GM19372 (cell line): ENCODE results near the gene WNT11.

Source experiments
- ATAC-seq: cut with Tn5 transposase; IDR thresholded peaks from one replicate; pipeline ENCODE4 v1.9.1; 2021; ENCODE audit warnings: mild to moderate bottlenecking, low read depth, moderate library complexity; ENCODE audit not compliant: unreplicated experiment

The WNT11 gene

DNA sequence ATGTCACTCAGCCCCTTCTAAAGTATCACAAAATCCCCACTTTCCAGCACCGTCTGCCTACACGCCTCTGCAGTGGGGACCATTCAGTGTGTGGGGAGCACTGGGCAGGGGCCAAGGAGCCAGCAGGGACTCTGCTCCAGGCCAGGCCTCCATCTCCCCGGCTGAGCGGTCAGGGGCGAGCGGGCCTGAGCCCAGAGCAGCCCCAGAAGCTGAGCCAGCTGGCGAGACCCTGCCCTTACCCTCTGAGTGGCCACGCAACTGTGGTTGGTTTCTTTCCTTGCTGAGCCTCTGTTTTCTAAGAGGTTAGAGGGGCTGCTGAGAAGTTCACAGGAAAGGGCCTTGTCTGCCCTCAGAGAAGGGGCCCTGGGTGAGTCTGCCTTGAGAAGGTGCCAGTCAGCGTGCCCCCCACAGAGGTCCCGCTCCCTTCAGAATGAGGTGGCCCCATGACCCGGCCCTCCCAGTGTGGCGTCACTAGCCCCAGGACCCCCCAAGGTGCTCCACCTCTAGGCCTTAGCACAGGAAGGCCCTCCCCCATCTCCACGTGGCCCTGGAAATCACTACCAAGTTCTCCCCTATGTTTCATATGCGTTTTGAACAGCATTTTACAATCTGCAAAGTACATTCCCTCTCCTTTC, 46.9 kb downstream of the WNT11 start:
- ATAC-seq: no peak

DNA sequence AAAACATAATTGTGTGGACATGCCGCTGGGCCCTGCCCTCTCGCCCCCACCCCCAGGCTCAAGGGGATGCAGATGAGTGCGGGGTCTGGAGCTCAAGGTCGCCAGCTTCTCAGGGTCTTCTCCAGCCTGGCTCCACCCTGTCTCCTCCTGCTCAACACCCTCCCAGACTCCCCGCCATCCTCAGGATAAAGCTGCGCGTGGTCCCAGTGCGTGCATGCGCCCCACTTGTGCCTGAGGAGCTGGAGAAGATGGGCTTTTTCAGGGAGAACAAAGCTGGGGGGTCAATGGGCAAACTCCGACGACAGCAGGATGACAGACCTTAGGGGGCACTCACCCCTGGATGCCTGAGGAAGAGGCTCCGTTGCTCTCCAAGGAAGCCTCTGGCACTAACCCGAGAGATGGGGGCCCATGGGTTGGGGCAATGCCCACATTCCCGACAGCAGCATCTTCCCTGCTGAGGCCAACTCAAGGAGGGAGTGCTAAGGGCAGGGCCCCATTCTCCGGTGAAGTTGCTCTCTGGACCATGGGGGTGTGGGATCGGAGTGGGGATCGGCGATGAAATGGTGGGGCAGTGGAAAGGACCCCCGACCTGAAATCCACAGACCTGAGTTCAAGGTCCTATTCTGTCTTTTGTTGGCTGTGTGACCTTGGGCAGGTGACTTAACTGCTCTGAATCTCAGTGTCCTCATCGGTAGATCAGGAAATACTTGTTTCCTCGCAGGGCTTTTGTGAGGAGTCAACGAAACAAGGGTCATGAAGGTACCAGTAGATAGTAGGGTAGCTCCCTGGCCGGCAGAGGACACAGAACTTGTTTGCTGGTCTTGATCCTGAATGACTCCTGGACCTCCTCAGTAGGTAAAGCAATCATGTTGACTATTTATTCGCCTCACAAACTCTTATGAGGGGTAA, 47.7 kb downstream of the WNT11 start:
- no peak for ATAC-seq

DNA sequence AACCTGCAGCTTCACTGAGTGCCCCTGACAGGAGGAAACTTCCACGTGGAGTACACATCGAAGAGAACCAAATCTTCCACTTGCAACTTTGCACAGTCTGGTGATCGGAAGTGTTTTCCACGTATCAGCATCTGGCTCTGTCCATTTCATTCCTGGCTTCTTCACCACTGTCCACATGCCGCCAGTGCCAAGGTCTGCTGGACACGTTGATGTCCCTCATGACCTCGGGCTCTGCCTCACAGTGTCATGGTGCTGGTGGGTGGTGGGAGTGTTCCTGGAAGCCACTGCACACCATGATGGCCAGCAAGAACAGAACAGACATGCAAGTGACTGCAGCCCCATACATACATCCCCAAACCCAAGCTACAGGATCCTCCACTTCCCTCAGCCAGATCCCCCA, 48.4 kb downstream of the WNT11 start:
- no peak for ATAC-seq

DNA sequence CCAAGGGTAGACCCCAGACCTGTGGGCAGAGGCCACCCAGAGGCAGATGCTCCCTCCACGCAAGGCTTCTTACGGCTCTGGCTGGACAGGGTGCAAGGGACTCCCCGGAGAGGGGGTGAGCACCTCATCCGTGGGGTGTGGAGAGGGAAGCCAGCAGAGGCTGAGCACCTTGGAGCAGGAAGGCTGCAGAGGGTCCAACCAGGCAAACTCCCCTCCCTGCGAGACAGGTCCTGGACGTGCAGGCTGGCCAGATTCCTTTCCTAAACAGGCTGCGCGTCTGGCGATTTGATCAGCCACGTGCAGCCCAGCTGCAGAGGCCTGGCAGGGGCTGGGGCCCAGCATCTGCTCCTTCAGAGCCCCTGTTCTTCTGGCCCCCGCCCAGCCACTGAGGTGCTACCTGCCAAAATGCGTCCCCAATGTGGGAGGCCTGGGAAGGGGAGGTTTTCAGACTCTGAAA, 49.3 kb downstream of the WNT11 start:
- ATAC-seq: no peak

DNA sequence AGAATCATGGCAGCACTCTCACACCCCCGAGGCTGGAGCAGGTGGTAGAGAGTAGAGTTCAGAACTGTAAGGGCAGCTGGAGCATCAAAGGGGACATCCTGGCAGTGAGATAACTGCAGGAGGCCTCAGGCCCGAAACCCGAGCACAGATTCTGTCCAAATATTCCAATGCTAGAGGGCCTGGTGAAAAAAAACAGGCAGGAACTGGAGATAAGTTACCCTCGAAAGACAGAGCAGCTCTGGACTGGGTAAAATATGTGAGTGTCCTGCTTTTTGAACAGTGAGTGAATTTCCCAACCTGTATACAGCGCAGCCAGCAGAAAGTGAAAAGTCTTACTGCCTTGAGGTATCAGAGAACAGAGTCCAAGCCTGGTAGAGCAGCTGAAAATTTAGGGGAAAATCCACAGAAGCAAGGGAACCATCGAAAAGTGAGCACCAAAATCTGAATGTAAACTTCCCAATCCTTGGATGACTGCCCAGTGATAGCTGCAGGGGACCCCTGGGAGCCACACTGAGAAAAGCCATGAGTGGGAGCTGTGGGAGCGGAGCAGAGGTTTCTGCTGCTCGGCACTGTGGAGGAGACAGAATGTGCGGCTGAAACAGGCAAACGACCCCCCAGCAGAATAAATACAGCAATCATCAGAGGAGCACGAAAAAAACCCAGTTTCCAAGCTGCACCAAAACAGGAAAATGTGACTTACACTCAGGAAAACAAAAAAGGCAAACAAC, 50.6 kb downstream of the WNT11 start:
- no peak for ATAC-seq

DNA sequence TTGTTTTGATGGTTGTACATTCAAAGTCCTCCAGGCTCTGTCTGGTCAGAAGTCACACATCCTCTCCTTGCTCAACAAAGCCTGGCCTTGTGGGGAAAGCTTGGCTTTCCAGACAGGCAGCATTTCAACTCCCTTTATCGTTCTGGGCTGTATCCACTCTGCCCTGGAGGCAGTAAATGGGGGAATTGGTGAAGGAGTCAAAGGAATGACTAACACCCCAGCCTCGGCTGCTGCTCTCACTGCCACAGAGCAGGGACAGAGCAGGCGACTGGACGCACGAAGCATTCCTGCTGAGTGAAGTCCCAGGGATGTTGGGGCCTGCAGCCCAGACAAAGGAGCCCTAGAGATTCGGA, 52.8 kb downstream of the WNT11 start:
- ATAC-seq: no peak

DNA sequence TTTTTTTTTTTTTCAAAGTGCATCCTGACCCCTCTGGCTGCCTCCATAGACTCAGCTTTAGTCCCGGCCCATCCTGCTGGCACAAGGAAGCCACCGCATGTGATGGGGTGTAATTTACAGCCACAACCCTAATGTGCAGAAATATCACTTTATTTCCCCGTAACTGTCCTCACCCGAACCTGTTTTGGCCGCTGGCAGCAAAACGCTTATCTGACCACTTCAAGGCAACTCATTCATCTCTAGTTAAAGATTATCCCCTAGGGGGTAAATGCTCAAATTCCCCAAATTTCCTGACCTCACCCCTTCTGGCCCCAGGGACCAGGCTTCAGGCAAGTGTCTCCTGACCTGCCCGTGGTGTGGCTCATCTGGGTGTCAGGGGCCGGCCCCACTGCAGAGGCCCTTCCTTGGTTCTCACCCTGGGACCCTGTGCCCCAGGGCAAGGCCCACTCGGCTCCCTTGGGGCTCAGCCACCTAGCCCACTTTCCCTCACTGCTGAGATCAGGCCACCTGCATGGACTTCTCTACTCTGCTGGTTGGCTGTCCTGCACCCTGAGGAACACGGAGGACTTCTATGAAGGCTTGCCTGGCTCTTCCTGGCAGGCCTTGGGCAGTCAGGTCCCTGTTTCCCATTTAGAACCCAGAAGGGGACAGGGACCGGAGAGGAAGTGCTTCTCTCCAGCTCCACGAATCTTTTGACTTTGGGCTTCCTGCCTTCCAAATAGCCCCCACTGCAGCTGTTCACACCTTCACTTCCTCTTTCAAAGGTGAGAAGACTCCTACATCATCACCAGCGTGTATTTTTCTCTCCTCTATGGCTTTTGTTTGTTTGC, 53.3 kb downstream of the WNT11 start:
- ATAC-seq: peak; percentile 56

DNA sequence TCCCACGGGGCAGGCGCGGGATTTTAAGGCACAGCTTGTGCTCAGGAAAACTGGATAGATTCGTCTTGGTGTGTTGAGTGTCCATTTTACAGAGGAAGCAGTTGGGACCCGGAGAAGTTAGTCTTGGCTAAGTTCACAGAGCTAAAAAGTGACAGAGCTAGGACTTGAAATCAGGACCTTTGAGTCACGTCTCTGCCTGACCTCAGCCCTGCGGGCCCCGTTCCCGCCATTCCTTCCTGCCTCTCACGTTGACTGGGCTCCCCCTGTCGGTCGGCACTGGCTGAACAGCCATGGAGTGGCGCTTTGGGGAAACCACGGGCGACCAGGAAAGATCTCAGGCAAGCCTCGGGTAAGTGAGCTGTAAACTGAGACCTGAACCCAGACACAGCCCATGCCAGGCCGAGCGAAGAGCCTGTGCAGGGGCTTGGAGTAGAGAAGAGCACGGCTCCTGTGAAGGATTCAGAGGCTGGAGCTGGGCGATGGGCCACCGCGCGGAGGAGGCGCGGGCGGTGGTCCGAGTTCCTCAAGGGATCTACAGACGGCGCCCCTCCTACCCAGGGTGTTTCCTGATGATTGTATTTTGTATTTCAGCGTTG, 54.1 kb downstream of the WNT11 start:
- ATAC-seq: peak; percentile 62

DNA sequence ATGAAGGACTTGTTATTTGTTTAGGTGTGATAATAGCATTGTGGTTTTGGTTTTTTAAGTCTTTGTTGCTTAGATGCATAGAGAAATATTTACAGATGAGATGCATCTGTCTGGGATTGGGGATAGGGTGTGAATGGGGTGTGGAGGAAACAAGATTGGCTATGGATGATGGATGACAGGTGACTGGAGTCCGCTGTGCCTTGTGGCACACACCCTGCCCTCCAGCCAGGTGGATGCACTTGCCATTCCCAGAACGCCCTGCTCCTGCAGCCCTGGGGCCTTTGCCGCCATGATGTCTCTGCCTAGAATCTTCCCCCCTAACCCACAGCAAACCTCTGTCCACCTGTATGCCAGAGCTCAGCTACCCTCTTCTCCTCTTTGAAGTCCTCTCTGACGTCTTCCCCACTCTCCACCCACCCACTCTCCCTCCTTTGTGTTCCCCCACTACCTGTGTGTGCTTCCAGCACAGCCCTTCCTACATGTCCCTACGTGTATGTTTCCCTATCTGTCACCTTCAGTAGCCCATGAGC, 54.7 kb downstream of the WNT11 start:
- ATAC-seq: no peak

DNA sequence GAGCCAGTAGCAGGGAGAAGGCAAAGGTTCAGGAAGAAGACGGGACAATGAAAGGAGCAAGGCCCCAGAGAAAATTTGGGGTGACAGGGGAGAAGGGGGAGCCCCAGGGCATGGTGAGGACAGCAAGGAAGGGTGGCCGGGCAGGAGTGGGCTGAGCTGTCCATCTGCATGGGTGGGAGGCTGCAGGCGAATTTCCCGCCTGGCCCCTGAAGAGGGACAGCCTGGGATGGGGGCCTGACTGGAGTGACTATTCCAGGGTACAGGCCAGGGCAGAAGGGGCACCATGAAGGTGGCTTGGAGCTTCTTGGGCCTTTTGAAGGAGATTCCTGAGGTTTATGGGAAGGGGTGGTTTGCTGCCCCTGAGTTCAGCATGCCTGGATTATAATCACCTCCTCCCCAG, 56.2 kb downstream of the WNT11 start:
- ATAC-seq: no peak

DNA sequence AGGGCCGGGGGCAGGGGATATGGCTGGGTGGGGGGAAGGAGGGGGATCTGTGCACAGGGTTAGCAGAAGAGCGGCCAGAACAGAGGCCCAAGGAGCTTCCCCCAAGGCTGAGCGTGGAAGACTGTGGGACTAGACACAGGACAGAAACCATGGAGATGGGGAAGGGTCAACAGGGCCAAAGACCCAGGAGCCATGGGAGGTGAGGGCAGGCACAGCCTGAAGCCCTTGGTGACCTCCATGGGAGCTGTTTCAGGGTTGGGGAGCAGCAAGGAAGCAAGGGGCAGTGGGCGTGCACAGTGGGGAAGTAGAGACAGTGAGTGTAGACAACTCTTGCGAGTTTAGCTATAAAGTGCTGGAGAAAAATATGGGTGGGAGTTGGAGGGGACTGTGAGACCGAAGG, 56.6 kb downstream of the WNT11 start:
- ATAC-seq: no peak

DNA sequence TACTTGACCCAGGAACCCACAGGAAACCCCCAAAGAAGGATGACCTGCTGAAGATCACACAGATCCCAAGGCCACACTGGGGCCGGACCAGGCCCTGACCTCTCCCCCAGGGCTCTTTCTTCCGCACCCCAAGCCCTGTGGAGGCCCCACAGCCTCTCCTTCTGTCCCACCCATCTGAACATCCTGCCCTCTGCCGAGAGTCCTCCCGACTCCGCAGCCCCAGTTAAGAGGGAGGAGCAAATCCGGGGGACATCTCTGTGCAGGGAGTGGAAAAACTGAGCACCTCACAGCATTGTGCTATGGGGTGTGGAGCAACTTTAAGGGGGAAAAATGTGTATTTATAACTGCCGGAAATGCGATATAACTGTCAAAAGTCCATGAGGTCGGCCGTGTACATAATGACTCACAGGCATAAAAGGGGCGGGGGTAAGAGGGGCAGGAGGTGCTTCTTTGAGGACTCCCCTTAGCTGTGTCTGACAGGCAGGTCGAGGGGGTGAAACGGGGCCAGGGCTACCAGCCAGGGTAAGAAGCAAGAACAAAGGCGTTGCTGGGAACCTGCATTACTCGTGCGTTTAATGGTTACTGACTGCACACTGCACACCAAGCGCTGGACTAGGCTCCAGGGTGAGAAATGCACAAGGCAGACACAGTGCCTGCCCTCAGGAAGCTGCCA, 57.2 kb downstream of the WNT11 start:
- no peak for ATAC-seq

DNA sequence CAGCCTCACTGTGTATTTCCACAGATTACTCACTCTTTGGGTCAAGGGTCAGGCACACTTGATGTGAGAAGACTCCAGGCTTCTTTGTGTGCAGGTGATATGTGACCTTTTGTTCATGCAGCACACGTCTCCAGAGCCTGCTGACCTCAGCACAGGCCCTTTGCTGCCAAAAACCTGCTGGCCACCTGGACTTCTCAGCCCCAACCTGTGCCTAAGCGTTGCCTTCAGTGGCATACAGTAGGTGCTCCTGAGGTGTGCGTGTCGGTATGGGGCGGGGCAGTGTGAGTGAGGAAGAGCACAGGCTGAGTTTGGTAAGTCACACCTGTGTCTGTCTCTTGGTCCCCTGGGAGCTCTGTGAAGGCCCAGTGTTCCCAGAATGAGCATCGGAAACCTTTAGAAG, 58.1 kb downstream of the WNT11 start:
- ATAC-seq: no peak

DNA sequence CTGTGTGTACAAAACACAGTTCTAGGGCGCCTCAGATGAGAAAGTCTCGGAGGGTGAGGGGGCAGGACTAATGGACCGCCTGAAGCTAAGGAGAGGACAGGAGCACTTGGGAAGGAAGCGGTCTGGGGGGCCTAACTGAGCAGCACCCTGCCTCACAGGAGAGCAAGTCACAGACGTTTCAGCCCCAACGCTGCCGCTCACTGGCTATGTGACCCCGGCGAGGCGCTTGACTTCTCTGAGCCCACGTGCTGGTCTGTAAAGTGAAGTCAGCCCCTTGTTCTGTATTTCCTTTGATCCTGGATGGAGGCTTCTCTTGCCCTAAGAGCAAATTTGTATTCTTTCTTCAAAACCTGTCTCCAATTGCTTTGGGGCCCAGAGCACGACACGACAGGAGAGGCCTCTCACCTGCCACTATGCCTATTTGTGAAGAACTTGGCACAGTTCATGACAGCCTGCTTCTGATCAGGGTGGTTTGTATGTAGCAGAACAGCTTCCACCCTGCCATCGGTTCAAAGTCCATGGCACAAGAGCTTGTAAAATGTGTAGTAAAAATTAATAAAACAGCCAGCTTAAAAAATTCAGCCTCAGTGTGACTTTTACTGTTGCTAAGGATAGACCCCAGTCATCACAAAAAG, 59.1 kb downstream of the WNT11 start:
- no peak for ATAC-seq

DNA sequence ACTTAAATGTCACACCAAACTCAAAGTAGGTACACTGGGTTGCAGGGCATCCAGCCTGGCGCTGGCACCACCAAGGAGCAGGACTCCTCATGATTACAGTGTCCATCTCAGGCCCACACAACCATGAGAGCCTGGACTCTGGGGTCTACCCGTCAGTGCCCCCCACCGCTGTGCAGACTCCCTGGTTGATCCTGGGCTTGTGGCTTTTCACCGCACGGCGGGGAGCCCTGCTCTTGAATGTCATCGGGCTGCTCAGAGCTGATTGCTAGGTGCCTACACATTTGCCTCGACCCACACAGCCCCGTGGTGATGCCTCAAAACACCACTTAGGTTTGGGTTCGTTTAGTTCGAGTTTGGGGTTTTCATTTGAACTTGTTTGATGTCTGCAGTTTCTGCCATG, 63.0 kb downstream of the WNT11 start:
- no peak for ATAC-seq

DNA sequence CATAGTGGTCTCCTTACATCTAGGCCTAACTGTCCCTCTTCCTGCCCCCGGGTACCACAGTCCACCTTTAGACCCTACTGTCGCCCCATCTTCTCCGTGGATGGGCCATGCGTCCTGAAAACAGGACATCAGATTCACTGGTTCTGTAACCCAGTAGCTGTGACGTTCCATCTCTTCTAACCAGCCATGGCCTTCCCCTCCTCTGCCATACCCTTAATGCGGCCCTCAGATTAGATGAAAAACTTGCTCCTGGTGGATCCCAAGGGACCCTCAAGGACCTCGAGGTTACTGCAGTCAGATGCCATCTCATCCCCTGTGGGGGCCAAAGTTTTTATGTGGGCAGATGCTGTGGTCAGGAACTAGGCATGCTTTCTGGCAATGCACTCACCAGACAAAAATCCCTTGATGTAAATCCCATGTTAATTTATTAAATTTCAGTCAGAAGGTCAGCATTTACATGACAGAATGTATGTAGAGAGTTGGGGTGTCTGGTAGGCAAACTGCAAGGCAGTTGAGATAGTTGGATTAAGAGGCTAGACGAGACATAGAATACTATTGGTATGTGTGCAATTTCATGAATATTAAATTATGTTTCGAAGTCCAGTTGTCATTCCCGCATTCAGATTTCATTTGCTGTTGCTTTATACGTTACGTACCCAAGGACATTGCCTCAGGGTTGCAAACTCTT, 64.3 kb downstream of the WNT11 start:
- ATAC-seq: no peak

DNA sequence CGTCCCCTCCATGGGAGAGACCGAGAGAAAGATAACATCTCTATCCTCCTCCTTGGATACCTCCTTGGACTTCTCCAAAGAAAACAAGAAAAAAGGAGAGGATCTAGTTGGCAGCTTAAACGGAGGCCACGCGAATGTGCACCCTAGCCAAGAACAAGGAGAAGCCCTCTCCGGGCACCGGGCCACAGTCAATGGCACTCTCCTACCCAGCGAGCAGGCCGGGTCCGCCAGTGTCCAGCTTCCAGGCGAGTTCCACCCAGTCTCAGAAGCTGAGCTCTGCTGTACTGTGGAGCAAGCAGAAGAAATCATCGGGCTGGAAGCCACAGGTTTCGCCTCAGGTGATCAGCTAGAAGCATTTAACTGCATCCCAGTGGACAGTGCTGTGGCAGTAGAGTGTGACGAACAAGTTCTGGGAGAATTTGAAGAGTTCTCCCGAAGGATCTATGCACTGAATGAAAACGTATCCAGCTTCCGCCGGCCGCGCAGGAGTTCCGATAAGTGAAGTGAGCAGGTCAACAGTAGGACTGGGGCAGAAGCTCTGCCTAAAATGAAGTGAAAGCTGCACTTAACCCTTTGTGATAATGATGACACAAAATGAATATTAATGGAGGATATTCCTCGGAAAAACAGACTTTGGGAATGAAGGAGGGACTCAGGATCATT, 65.3 kb downstream of the WNT11 start:
- no peak for ATAC-seq

DNA sequence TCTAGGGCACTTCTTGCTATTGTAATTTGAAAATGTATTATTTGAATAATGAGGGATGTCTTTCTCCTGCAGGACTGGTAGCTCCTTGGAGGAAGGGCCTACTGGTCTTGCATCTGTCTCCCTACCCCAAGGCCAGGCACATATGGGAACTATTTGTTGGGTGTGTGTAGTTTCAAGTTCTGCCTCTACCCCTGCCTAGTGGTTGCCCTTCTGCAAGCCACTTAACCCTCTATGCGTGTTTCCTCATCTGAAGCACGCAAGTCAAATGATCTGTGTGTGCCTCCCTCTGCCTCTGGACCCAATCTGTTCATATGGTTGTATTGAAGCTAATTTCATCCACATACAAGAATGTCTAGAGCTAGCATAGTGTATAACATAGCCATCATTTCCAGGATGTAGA, 67.0 kb downstream of the WNT11 start:
- no peak for ATAC-seq
